Choroid plexus epithelial cell (primary cell): ENCODE measurements around the gene TPD52L1.
A peak's percentile ranks its signal among the peaks of the same experiment; 100 is the strongest.

Experiments
- DNase-seq: peaks from one replicate; pipeline ENCODE4 v3.0.0-alpha.2; 2010; ENCODE audit warnings: low read depth
- H3K4me3 ChIP-seq: 2 replicates; pipeline ENCODE4 v1.5.1; 2011; ENCODE audit warnings: low read depth, mild to moderate bottlenecking, control low read depth, low read length, moderate library complexity
- CTCF ChIP-seq: conservative IDR thresholded peaks from 2 replicates; pipeline ENCODE4 v1.5.1; 2011; ENCODE audit warnings: low read depth, mild to moderate bottlenecking, control low read depth, inconsistent platforms, low read length, moderate library complexity

Gene TPD52L1

DNA sequence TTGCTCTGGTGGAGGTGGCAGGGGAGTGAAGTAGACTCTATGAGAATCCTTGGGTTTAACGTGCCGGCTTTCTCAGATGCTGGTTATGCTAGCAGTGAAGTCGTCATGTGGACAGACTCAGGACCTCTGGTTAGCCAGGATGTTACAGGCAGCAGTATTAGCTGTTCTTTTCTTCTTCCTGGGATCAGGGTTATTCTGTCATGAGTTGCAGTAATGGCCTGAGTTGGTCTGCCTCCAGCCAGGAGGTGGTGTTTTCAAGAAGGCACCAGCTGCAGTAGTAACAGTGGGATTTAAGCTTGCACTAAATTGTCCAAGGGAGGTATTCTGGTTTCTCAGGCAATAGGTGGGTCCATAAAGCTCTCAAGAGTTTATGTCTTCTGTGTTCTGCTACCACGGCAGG is 91.5 kb downstream of the TPD52L1 start:
- no peak for DNase-seq
- TF ChIP-seq CTCF: no peak
- H3K4me3 ChIP-seq: no peak overlapping the region

DNA sequence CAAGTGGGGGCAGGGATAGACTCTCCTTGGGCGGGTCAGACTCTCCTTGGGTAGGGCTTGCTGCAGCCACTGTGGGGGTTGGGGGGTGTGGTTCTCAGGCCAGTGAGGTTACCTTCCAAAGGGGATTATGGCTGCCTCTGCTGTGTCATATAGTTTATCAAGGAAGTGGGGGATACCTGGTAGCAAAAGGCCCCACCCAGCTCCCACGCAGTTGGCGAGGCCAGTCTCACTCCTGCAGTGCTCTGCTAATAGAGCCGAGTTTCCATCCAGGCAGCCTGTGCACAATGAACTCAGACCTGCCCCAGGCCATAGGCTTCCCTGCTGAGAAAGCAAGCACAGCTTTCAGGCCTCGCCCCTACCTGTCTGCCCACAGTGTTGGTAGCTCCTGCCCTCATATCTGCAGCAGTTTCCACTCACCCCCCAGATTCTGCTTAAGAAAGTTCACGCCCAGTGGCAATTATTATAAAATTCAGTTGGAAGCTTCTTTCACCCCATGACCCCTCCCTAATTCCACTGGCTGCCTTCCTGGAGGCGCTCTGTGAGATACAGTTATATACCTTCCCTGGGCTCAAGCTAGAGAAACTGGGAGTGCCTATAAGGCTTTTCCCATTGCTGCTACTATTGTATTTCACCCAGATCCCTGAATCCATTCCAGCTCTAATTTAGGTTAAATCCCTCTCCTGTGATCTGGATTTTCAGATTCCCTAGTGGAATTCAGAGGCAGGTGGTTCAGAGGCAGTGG is 92.1 kb downstream of the TPD52L1 start:
- no peak overlapping the region for H3K4me3 ChIP-seq
- no peak for TF ChIP-seq CTCF
- no peak for DNase-seq

GRCh38 chr6:125246566-125246965 is 93.0 kb downstream of the TPD52L1 start:
- DNase-seq: no peak
- TF ChIP-seq CTCF: no peak
- no peak overlapping the region for H3K4me3 ChIP-seq

DNA sequence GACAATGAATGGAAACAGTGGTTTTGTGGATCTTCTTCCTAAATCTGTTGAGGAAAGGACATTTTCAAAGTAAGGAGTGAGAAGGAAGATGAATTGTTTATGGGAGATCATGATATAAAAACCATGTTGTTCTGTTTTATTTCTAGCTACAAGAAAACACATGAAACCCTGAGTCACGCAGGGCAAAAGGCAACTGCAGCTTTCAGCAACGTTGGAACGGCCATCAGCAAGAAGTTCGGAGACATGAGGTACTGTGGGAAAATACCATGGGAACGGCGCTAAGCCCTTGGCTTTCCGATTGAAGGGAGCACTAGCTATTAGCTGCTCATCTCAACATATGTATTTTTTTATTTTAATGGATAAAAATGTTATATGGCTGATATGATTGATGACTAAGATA is 94.6 kb downstream of the TPD52L1 start:
- TF ChIP-seq CTCF: no peak
- H3K4me3 ChIP-seq: no peak overlapping the region
- no peak for DNase-seq

DNA sequence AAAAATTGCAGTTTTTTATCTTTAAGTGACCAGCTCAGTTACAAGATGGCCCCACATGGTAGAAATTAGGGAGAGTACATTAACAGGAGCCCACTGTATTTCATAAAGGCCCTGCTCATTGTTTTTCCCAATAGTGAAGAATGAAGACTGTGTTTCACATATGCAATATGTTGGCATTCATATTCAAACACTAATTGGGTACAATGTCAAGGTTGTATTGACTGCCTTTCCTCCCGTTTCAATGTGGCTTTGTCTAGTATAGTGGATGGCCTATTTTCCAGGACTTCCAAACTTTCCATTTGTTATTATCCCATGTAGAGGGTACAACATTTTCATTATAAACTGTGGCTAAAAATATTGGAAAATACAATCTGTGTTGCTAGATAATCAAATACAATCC is 96.9 kb downstream of the TPD52L1 start:
- no peak for DNase-seq
- H3K4me3 ChIP-seq: no peak overlapping the region
- no peak for TF ChIP-seq CTCF

GRCh38 chr6:125251516-125252220 is 98.1 kb downstream of the TPD52L1 start:
- H3K4me3 ChIP-seq: peak overlapping the region; percentile 20
- DNase-seq: peak; percentile 27
- no peak for TF ChIP-seq CTCF

DNA sequence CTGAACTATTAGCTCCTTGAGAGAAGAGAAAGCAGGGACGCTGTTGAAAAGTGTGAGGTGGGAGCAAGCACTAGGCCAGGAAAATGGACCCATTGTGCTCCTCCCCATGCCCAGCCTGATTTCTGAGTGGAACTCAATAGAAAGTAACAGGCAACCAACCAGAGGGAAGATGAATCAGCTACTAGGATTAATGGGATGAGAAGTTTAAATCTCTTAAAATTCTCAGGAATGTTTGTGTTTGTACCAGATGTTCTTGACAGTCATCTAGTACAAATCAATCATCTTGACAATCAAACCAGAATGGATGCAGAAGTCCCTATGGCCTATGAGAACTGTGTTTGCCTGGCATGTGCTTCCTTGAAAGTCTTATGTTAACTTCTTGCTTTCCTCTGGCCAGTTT is 99.3 kb downstream of the TPD52L1 start:
- DNase-seq: no peak
- TF ChIP-seq CTCF: no peak
- no peak overlapping the region for H3K4me3 ChIP-seq
